CD8-positive, alpha-beta memory T cell (primary cell): ENCODE results near the gene VSTM2L. TPM values are rescaled to one million over a fixed set of nuclear protein-coding genes. Genes with fewer than 3 reads are reported as not detected.

Source experiments
- CTCF ChIA-PET: fragments of 350-600 bp; sonication (Branson Sonifier 250); formaldehyde crosslinking; loops from one replicate; lab custom pipeline; 2021; ENCODE audit warnings: antibody characterized with exemption; lab: Charles Lee
- POLR2A ChIA-PET: fragments of 350-600 bp; sonication (Branson Sonifier 250); formaldehyde crosslinking; loops from one replicate; lab custom pipeline; 2021; ENCODE audit warnings: antibody characterized with exemption; lab: Charles Lee
- DNase-seq, 5 donors: peaks; one replicate each; pipeline versions ENCODE4 v3.0.0 to v3.0.0-alpha.2; 2020 to 2022; ENCODE audit warnings: mixed read lengths in 1 of 5
- H3K27ac ChIP-seq: one replicate; pipeline ENCODE4 v1.7.0; 2013; ENCODE audit warnings: low read depth, mild to moderate bottlenecking, low read length, moderate library complexity
- H3K27me3 ChIP-seq: 2 replicates; pipeline ENCODE4 v1.7.0; 2013; ENCODE audit warnings: low read length, mild to moderate bottlenecking; ENCODE audit not compliant: insufficient read depth, poor library complexity, severe bottlenecking
- H3K36me3 ChIP-seq: 2 replicates; pipeline ENCODE4 v1.7.0; 2013; ENCODE audit warnings: mild to moderate bottlenecking, low read length, moderate library complexity; ENCODE audit not compliant: insufficient read depth
- H3K4me1 ChIP-seq: 2 replicates; pipeline ENCODE4 v1.7.0; 2013; ENCODE audit warnings: mild to moderate bottlenecking, low read length, moderate library complexity; ENCODE audit not compliant: insufficient read depth
- H3K4me3 ChIP-seq: 2 replicates; pipeline ENCODE4 v1.7.0; 2013; ENCODE audit warnings: mild to moderate bottlenecking, low read length
- H3K9me3 ChIP-seq: 2 replicates; pipeline ENCODE4 v1.7.0; 2013; ENCODE audit warnings: mild to moderate bottlenecking, low read length
- H3K27ac Mint-ChIP-seq, 8 donors: one replicate each; pipeline ENCODE4 v1.8.0; 2020 to 2021; ENCODE audit warnings: mixed read lengths in 8 of 8, mild to moderate bottlenecking in 6 of 8, inconsistent platforms in 3 of 8, moderate library complexity in 3 of 8
- H3K27me3 Mint-ChIP-seq, 2 donors: one replicate each; pipeline ENCODE4 v1.8.0; 2020 to 2021; ENCODE audit warnings: mixed read lengths in 2 of 2, mild to moderate bottlenecking in 1 of 2, moderate library complexity in 1 of 2
- H3K36me3 Mint-ChIP-seq, 3 donors: one replicate each; pipeline ENCODE4 v1.8.0; 2020 to 2021; ENCODE audit warnings: mixed read lengths in 3 of 3, inconsistent platforms in 1 of 3, mild to moderate bottlenecking in 1 of 3
- H3K4me1 Mint-ChIP-seq, 3 donors: one replicate each; pipeline ENCODE4 v1.8.0; 2020 to 2021; ENCODE audit warnings: mixed read lengths in 3 of 3, inconsistent platforms in 1 of 3, mild to moderate bottlenecking in 1 of 3
- H3K4me3 Mint-ChIP-seq, 7 donors: one replicate each; pipeline ENCODE4 v1.8.0; 2020 to 2021; ENCODE audit warnings: mixed read lengths in 7 of 7, mild to moderate bottlenecking in 6 of 7, moderate library complexity in 4 of 7, inconsistent platforms in 2 of 7
- H3K9me3 Mint-ChIP-seq, 5 donors: one replicate each; pipeline ENCODE4 v1.8.0; 2020 to 2022; ENCODE audit warnings: mixed read lengths in 5 of 5, mild to moderate bottlenecking in 3 of 5, moderate library complexity in 2 of 5, inconsistent platforms in 1 of 5
- polyA plus RNA-seq: library from polyadenylated mRNA; unstranded; fragments of 300-500 nt; fragmentation: Illumina TruSeq; gene quantifications from one replicate; pipeline ENCODE4 v1.2.3, GENCODE V29; 2021
- total RNA-seq, 2 experiments: library from RNA; stranded (reverse); gene quantifications; one replicate each; pipeline ENCODE4 v1.2.3, GENCODE V29; 2021

The VSTM2L gene
- total and polyA plus RNA-seq, 3 experiments from 2014 or later: not detected

- Mint-ChIP-seq H3K36me3 (no peaks in the 10 kb centered on the region), H3K9me3 (no peaks in the 10 kb centered on the region), H3K4me1 (no peaks in the 10 kb centered on the region), H3K4me3 (no peak overlapping the region), H3K27ac (no peak overlapping the region), H3K27me3 (peaks cover 7 to 19% of the 10 kb centered on the region in 2 donors)
- H3K36me3 ChIP-seq: no peaks in the 10 kb centered on the region
- no peak overlapping the region for H3K27ac ChIP-seq
- H3K4me3 ChIP-seq: no peak overlapping the region
- ChIA-PET CTCF (no interaction called here), POLR2A (no interaction called here)
- no peaks in the 10 kb centered on the region for H3K4me1 ChIP-seq
- no peak for DNase-seq
- H3K9me3 ChIP-seq: no peaks in the 10 kb centered on the region
- H3K27me3 ChIP-seq: no peaks in the 10 kb centered on the region
These were observed 28.4 kb downstream of the VSTM2L start for GRCh38 chr20:37931153-37931922.

- ChIA-PET POLR2A (no interaction called here), CTCF (no interaction called here)
- no peaks in the 10 kb centered on the region for H3K9me3 ChIP-seq
- no peak for DNase-seq
- H3K27me3 Mint-ChIP-seq: peaks cover 7 to 19% of the 10 kb centered on the region in 2 donors
- H3K4me3 ChIP-seq: no peak overlapping the region
- no peak overlapping the region for H3K27ac Mint-ChIP-seq
- no peaks in the 10 kb centered on the region for H3K9me3 Mint-ChIP-seq
- no peaks in the 10 kb centered on the region for H3K36me3 ChIP-seq
- H3K27ac ChIP-seq: no peak overlapping the region
- no peaks in the 10 kb centered on the region for H3K4me1 ChIP-seq
- no peaks in the 10 kb centered on the region for H3K36me3 Mint-ChIP-seq
- H3K4me3 Mint-ChIP-seq: no peak overlapping the region
- no peaks in the 10 kb centered on the region for H3K27me3 ChIP-seq
- H3K4me1 Mint-ChIP-seq: no peaks in the 10 kb centered on the region
These were observed 29.1 kb downstream of the VSTM2L start for GRCh38 chr20:37932074-37932473.

- H3K9me3 ChIP-seq: no peaks in the 10 kb centered on the region
- ChIA-PET CTCF (no interaction called here), POLR2A (no interaction called here)
- no peak overlapping the region for H3K4me3 Mint-ChIP-seq
- no peak overlapping the region for H3K4me3 ChIP-seq
- H3K4me1 Mint-ChIP-seq: no peaks in the 10 kb centered on the region
- H3K36me3 Mint-ChIP-seq: no peaks in the 10 kb centered on the region
- no peaks in the 10 kb centered on the region for H3K9me3 Mint-ChIP-seq
- no peak for DNase-seq
- H3K27ac Mint-ChIP-seq: no peak overlapping the region
- peaks cover 7 to 19% of the 10 kb centered on the region in 2 donors for H3K27me3 Mint-ChIP-seq
- no peaks in the 10 kb centered on the region for H3K36me3 ChIP-seq
- no peaks in the 10 kb centered on the region for H3K4me1 ChIP-seq
- H3K27ac ChIP-seq: no peak overlapping the region
- H3K27me3 ChIP-seq: no peaks in the 10 kb centered on the region
These were observed 30.0 kb downstream of the VSTM2L start for GRCh38 chr20:37932919-37933318.

GRCh38 chr20:37933786-37934633, 31.1 kb downstream of the VSTM2L start:
- Mint-ChIP-seq H3K4me1 (no peaks in the 10 kb centered on the region), H3K4me3 (no peak overlapping the region), H3K36me3 (no peaks in the 10 kb centered on the region), H3K9me3 (no peaks in the 10 kb centered on the region), H3K27ac (no peak overlapping the region), H3K27me3 (peaks cover 4 to 17% of the 10 kb centered on the region in 2 donors)
- no peaks in the 10 kb centered on the region for H3K4me1 ChIP-seq
- H3K27ac ChIP-seq: no peak overlapping the region
- H3K4me3 ChIP-seq: no peak overlapping the region
- H3K36me3 ChIP-seq: no peaks in the 10 kb centered on the region
- ChIA-PET CTCF (no interaction called here), POLR2A (no interaction called here)
- H3K9me3 ChIP-seq: no peaks in the 10 kb centered on the region
- H3K27me3 ChIP-seq: no peaks in the 10 kb centered on the region
- DNase-seq: no peak

GRCh38 chr20:37934634-37935375, 31.9 kb downstream of the VSTM2L start:
- ChIA-PET POLR2A (no interaction called here), CTCF (no interaction called here)
- Mint-ChIP-seq H3K9me3 (no peaks in the 10 kb centered on the region), H3K27me3 (peaks cover 2 to 9% of the 10 kb centered on the region in 2 donors), H3K4me1 (no peaks in the 10 kb centered on the region), H3K36me3 (no peaks in the 10 kb centered on the region), H3K4me3 (no peak overlapping the region), H3K27ac (no peak overlapping the region)
- Histone ChIP-seq H3K4me1 (no peaks in the 10 kb centered on the region), H3K4me3 (no peak overlapping the region), H3K27ac (no peak overlapping the region), H3K36me3 (no peaks in the 10 kb centered on the region), H3K9me3 (no peaks in the 10 kb centered on the region), H3K27me3 (no peaks in the 10 kb centered on the region)
- DNase-seq: no peak

- Histone ChIP-seq H3K9me3 (no peaks in the 10 kb centered on the region), H3K27me3 (no peaks in the 10 kb centered on the region), H3K36me3 (no peaks in the 10 kb centered on the region), H3K27ac (no peak overlapping the region), H3K4me3 (no peak overlapping the region), H3K4me1 (no peaks in the 10 kb centered on the region)
- ChIA-PET CTCF (interaction anchor here (0.6 kb wide), 1 partner anchor 117 kb away, joined by 6 read pairs; no protein-coding TSS in a partner anchor), POLR2A (no interaction called here)
- no peak overlapping the region for H3K27ac Mint-ChIP-seq
- H3K4me1 Mint-ChIP-seq: no peaks in the 10 kb centered on the region
- peaks cover 2 to 7% of the 10 kb centered on the region in 2 donors for H3K27me3 Mint-ChIP-seq
- no peaks in the 10 kb centered on the region for H3K36me3 Mint-ChIP-seq
- H3K4me3 Mint-ChIP-seq: no peak overlapping the region
- no peak for DNase-seq
- no peaks in the 10 kb centered on the region for H3K9me3 Mint-ChIP-seq
These were observed 32.5 kb downstream of the VSTM2L start for GRCh38 chr20:37935435-37935834.

GRCh38 chr20:37936041-37936440, 33.1 kb downstream of the VSTM2L start:
- H3K36me3 Mint-ChIP-seq: no peaks in the 10 kb centered on the region
- peaks cover 3% of the 10 kb centered on the region in 2 donors for H3K27me3 Mint-ChIP-seq
- POLR2A ChIA-PET: no interaction called here
- no peak overlapping the region for H3K27ac Mint-ChIP-seq
- CTCF ChIA-PET: interaction anchor here (0.6 kb wide), 1 partner anchor 117 kb away, joined by 6 read pairs; no protein-coding TSS in a partner anchor
- Histone ChIP-seq H3K27ac (no peak overlapping the region), H3K4me1 (no peaks in the 10 kb centered on the region), H3K9me3 (no peaks in the 10 kb centered on the region), H3K27me3 (no peaks in the 10 kb centered on the region), H3K4me3 (no peak overlapping the region), H3K36me3 (no peaks in the 10 kb centered on the region)
- DNase-seq: no peak
- H3K9me3 Mint-ChIP-seq: no peaks in the 10 kb centered on the region
- H3K4me1 Mint-ChIP-seq: no peaks in the 10 kb centered on the region
- H3K4me3 Mint-ChIP-seq: no peak overlapping the region

GRCh38 chr20:37936451-37936850, 33.5 kb downstream of the VSTM2L start:
- POLR2A ChIA-PET: no interaction called here
- no peaks in the 10 kb centered on the region for H3K9me3 ChIP-seq
- H3K27ac Mint-ChIP-seq: no peak overlapping the region
- no peaks in the 10 kb centered on the region for H3K27me3 ChIP-seq
- H3K4me3 Mint-ChIP-seq: no peak overlapping the region
- H3K27me3 Mint-ChIP-seq: peaks cover 3 to 5% of the 10 kb centered on the region in 2 donors
- H3K36me3 ChIP-seq: no peaks in the 10 kb centered on the region
- CTCF ChIA-PET: no interaction called here
- no peaks in the 10 kb centered on the region for H3K4me1 Mint-ChIP-seq
- no peaks in the 10 kb centered on the region for H3K36me3 Mint-ChIP-seq
- H3K4me1 ChIP-seq: no peaks in the 10 kb centered on the region
- no peak overlapping the region for H3K4me3 ChIP-seq
- H3K27ac ChIP-seq: no peak overlapping the region
- H3K9me3 Mint-ChIP-seq: no peaks in the 10 kb centered on the region
- DNase-seq: no peak
